Glutamatergic neuron (in vitro differentiated cells): ENCODE results near the gene COL15A1. TPM values are rescaled to one million over a fixed set of nuclear protein-coding genes. Genes with fewer than 3 reads are reported as not detected.

Experiments
- DNase-seq: peaks from one replicate; pipeline ENCODE4 v3.0.0; 2022
- H3K27ac Mint-ChIP-seq: one replicate; pipeline ENCODE4 v1.8.0; 2020; ENCODE audit warnings: mild to moderate bottlenecking, mixed read lengths, inconsistent platforms; ENCODE audit not compliant: unreplicated experiment
- H3K27me3 Mint-ChIP-seq: one replicate; pipeline ENCODE4 v1.8.0; 2020; ENCODE audit warnings: mild to moderate bottlenecking, moderate library complexity, mixed read lengths, inconsistent platforms; ENCODE audit not compliant: unreplicated experiment
- H3K36me3 Mint-ChIP-seq: one replicate; pipeline ENCODE4 v1.8.0; 2020; ENCODE audit warnings: mild to moderate bottlenecking, mixed read lengths, inconsistent platforms; ENCODE audit not compliant: unreplicated experiment
- H3K4me1 Mint-ChIP-seq: one replicate; pipeline ENCODE4 v1.8.0; 2020; ENCODE audit warnings: mild to moderate bottlenecking, low read depth, mixed read lengths, inconsistent platforms; ENCODE audit not compliant: unreplicated experiment
- H3K4me3 Mint-ChIP-seq: one replicate; pipeline ENCODE4 v1.8.0; 2020; ENCODE audit warnings: mild to moderate bottlenecking, mixed read lengths, inconsistent platforms; ENCODE audit not compliant: unreplicated experiment
- H3K9me3 Mint-ChIP-seq: one replicate; pipeline ENCODE4 v1.8.0; 2020; ENCODE audit warnings: mild to moderate bottlenecking, moderate library complexity, mixed read lengths, inconsistent platforms; ENCODE audit not compliant: unreplicated experiment
- CTCF ChIP-seq: fragments of 200-600 bp; sonication (generic); IDR thresholded peaks from one replicate; pipeline ENCODE4 v1.5.0; 2021; ENCODE audit not compliant: partially characterized antibody, unreplicated experiment
- total RNA-seq: library from RNA; stranded (reverse); fragmentation: NEBNext Ultra II Directional; extraction: Animal tissue kit (Norgen Biotek cat#: 25700); gene quantifications from one replicate; pipeline ENCODE4 v1.2.1, GENCODE V29; 2021; ENCODE audit not compliant: unreplicated experiment

The COL15A1 gene
- total RNA-seq, 1 donor from 2014 or later: not detected

GRCh38 chr9:98989036-98990000, 45.6 kb downstream of the COL15A1 start:
- H3K36me3 Mint-ChIP-seq: no peaks in the 10 kb centered on the region
- peaks cover under 1% of the 10 kb centered on the region for H3K9me3 Mint-ChIP-seq

GRCh38 chr9:98990181-98990870, 46.6 kb downstream of the COL15A1 start:
- TF ChIP-seq CTCF: no peak
- Mint-ChIP-seq H3K27ac (no peak overlapping the region), H3K4me3 (no peak overlapping the region), H3K9me3 (peaks cover 3% of the 10 kb centered on the region), H3K36me3 (no peaks in the 10 kb centered on the region), H3K27me3 (peaks cover 8% of the 10 kb centered on the region), H3K4me1 (no peaks in the 10 kb centered on the region)
- DNase-seq: no peak

More at GRCh38 chr9:98989036-98990000, 45.6 kb downstream of the COL15A1 start:
- no peak for DNase-seq
- H3K27ac Mint-ChIP-seq: no peak overlapping the region
- H3K4me1 Mint-ChIP-seq: no peaks in the 10 kb centered on the region
- peaks cover 8% of the 10 kb centered on the region for H3K27me3 Mint-ChIP-seq
- no peak for TF ChIP-seq CTCF
- H3K4me3 Mint-ChIP-seq: no peak overlapping the region

- no peak for DNase-seq
- Mint-ChIP-seq H3K27ac (no peak overlapping the region), H3K4me1 (no peaks in the 10 kb centered on the region), H3K27me3 (peaks cover 12% of the 10 kb centered on the region), H3K9me3 (peaks cover 3% of the 10 kb centered on the region), H3K36me3 (no peaks in the 10 kb centered on the region), H3K4me3 (no peak overlapping the region)
- no peak for TF ChIP-seq CTCF
These were observed 48.6 kb downstream of the COL15A1 start for GRCh38 chr9:98992107-98992884.

- peaks cover 3% of the 10 kb centered on the region for H3K9me3 Mint-ChIP-seq
- no peak overlapping the region for H3K4me3 Mint-ChIP-seq
- no peak for TF ChIP-seq CTCF
- peaks cover under 1% of the 10 kb centered on the region for H3K4me1 Mint-ChIP-seq
- DNase-seq: no peak
- peaks cover 10% of the 10 kb centered on the region for H3K27me3 Mint-ChIP-seq
- H3K27ac Mint-ChIP-seq: no peak overlapping the region
- no peaks in the 10 kb centered on the region for H3K36me3 Mint-ChIP-seq
These were observed 49.3 kb downstream of the COL15A1 start for GRCh38 chr9:98992885-98993569.
